Brain pericyte (primary cell): ENCODE data around the gene CDK5.
"Not testable (repeated sequence)": the region's sequence is repeated elsewhere in the genome, so short reads cannot be mapped to it uniquely, and the experiment has no call there.

Experiments used
- DNase-seq: peaks from one replicate; pipeline ENCODE4 v3.0.0-alpha.2; 2012; ENCODE audit warnings: low read depth, low spot score

CDK5 gene

DNA sequence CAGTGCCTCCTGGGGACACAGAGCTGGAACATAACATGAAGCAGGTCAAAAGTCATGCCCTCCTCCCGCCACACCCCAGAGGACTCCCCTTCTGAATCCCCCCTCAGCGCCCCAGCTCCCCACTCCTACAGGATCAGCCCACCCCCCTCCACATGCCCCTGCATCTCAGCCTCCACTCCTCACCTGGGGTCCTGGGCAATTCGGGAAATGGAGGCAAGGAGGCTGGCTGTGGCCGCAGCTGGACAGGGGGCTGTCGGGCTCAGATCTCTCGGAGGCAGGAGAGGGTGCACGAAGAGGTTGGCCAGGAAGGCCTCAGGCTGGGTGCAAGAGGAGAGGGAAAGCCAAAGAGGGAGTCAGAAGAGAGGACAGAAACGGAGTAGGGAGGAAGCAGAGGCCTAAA lies 41.2 kb downstream of the CDK5 start:
- DNase-seq: no peak

DNA sequence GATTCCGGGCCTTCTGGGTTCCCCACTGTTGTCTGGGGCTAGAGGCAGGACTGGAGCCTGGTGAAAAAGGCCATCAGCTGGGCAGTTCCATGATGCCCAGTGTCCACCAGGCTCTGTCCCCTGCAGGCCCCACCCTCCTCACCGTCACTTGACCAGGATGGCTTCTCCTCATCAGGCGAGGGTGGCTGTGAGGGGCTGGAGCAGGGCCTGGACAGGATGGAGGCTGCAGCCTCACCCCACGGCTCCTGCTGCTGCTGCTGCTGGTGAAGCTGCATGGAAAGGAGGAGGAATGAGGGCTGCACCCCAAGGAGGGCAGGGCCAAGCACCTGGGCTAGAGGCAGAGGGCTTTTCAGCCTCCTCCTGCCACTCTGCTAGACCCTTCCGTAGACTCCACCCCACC lies 41.7 kb downstream of the CDK5 start:
- DNase-seq: no peak

DNA sequence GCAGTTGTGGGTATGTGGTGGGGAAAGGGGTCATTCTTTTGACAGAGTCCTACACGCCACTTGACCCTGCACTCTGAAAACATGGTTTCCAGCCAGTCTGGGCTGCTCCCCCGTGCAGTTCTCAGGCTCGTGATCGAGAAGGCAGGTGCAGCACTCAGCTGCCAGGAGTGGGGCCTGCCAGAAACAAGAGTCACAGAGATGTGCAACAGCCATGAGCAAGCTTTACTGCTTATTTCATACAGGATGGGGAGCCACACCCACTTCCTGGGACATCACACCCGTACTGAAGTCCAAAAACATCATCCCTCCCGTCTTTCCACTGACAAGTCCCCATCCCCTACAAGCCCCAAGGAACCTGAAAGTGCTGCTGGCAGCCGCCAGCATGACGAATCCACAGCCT lies 42.7 kb downstream of the CDK5 start:
- no peak for DNase-seq

DNA sequence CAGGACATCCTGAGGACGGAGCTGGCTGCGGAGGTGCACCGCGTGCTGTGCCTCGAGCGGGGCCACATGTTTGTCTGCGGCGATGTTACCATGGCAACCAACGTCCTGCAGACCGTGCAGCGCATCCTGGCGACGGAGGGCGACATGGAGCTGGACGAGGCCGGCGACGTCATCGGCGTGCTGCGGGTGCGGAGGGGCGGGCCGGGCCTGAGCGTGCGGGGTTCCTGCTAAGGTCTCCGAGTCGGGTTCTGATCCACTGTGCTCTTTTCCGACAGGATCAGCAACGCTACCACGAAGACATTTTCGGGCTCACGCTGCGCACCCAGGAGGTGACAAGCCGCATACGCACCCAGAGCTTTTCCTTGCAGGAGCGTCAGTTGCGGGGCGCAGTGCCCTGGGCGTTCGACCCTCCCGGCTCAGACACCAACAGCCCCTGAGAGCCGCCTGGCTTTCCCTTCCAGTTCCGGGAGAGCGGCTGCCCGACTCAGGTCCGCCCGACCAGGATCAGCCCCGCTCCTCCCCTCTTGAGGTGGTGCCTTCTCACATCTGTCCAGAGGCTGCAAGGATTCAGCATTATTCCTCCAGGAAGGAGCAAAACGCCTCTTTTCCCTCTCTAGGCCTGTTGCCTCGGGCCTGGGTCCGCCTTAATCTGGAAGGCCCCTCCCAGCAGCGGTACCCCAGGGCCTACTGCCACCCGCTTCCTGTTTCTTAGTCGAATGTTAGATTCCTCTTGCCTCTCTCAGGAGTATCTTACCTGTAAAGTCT lies 43.8 kb downstream of the CDK5 start:
- DNase-seq: no peak

DNA sequence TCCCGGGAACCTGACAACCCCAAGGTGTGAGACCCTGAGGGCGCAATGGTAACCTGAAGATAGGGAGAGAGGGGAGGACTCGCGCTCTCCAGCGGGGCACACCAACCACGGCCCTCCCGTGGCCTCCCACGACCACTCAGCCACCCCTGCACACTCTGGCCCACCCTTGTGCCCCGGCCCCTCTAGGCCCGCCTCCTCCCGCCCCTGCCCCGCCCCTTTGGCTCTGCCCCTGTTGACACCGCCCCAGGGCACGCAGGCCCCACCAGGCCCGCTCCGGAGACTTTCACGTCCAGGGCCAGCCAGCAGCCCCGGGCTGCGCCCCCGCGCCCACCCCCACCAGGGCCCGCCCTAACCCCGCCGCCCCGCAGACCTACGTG lies 44.4 kb downstream of the CDK5 start:
- no peak for DNase-seq

DNA sequence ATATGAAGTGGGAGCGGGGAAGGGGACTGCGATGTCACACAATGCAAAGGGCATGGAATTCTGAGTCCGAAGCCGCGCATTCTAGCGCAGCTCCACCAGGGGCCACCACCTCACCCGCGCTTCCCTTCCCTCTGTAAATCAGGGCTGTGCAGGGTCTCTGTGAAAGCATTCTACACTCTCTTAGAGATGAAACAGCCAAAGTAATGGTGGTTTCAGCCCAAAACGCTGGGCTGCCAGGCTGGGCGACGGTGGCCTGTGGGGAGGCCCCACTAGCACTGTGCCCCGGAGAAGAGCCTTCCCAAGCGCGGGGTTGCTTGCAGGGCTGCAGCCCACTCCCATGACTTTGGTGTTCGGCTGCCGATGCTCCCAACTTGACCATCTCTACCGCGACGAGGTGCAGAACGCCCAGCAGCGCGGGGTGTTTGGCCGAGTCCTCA lies 44.8 kb downstream of the CDK5 start:
- no peak for DNase-seq

DNA sequence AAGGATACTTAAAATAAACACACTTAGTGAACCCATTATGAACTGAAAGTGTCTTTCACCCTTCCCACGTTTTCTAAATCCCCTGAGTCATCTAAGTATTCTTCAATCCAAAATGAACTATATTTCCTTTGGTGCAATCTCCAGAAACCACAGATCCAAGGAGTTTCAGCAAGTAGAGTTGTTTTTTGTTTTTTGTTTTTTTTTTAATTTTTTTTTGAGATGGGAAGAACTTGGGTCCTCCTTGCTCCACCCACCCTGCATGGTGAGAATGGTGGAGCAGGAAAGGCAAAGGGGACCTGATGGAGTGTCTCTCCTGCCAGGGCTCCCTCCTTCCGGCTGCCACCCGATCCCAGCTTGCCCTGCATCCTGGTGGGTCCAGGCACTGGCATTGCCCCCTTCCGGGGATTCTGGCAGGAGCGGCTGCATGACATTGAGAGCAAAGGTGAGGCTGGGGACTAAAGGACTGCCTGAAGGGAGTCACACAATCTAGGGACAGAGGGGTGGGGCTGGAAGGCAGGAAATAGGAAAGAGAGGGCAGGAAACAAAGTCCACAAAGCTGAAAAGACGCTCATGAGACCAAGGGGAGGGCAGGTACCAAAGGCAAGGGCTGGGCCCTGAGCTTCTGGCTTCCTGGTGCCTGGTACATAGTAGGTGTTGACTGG lies 45.5 kb downstream of the CDK5 start:
- no peak for DNase-seq

DNA sequence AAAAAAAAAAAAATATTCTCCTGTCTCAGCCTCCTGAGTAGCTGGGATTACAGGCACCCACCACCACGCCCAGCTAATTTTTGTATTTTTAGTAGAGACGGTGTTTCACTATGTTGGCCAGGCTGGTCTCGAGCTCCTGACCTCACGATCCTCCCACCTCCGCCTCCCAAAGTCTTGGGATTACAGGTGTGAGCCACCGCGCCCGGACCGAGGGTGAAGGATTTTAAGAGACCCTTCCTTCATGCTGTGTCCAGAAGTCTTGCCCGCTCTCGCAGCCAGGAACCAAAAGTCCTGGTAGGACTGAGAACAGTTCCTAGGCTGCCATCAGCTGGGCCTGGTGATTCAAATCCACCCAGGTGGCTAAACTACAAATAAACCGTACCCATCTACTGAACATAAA lies 46.1 kb downstream of the CDK5 start:
- DNase-seq: not testable (repeated sequence)

DNA sequence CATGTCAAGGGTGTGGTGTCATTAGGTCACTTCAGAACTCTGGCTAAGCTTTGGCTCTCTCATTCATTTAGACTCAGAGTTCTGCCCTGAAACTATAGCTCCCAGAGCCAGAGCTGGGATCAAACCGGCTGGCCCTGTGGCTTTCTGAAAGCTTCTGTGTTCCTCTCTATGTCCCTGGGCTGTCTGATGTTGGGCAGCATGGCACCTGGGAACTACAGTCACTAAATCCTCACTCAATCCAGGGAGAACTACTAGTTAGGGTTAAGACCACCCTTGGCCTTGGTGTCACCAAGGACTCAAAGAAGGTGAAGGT lies 46.6 kb downstream of the CDK5 start:
- no peak for DNase-seq

DNA sequence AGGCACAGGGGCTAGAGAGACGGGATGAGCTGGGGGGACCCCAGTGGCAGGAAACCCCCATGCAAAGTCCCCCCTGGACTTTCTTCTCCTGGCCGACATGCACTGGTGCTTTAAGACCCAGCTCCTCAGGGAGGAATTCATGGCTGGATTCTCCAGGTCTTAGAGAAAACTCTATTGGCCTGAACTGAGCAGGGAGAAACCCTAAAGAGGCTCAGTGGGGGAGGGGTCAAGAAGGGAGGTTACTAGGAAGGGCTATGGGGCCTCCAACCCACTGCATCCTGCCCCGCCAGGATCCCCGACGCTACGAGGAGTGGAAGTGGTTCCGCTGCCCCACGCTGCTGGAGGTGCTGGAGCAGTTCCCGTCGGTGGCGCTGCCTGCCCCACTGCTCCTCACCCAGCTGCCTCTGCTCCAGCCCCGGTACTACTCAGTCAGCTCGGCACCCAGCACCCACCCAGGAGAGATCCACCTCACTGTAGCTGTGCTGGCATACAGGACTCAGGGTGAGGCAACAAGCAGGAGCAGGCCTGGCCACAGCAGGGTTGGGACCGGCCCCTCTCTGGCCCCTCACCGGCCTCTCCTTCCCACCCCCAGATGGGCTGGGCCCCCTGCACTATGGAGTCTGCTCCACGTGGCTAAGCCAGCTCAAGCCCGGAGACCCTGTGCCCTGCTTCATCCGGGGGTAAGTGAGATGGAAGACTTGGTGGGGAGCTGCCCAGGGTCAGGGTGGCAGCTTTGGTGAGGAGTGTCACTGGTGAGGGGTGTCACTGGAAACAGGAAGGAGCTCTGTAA lies 47.2 kb downstream of the CDK5 start:
- DNase-seq: no peak

DNA sequence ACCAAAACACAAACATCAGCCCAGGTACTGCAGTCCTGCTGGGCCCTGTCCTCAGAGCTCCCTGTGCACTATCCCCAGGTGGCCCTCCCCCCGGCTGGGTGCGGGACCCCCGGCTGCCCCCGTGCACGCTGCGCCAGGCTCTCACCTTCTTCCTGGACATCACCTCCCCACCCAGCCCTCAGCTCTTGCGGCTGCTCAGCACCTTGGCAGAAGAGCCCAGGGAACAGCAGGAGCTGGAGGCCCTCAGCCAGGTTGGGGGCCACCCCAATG lies 47.7 kb downstream of the CDK5 start:
- DNase-seq: no peak

DNA sequence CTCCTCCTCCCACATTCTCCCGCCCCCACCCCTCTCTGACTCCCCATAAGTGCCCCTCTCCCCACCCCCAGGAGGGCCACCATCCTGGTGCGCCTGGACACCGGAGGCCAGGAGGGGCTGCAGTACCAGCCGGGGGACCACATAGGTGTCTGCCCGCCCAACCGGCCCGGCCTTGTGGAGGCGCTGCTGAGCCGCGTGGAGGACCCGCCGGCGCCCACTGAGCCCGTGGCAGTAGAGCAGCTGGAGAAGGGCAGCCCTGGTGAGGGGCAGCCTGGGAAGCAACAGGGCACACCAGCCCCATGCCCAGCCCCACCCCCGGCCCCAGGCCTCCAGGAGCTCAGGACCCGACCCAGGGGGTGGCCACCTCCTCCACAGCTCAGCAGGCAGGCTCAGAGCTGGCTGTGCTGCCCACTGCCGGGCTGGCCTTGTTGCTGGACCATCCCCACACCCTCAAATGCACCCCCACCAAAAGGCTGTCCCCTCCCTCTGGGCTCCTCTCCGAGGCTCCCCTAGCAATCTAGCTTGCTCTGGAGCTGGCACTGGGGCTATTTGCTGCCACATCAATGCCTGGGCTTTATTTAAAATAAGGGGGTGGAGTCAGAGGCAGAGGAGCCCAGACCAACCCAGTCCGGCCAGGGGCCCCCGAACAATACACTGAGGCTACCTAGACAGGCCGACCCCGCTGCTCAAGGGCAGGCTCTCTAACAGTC lies 48.2 kb downstream of the CDK5 start:
- DNase-seq: no peak

DNA sequence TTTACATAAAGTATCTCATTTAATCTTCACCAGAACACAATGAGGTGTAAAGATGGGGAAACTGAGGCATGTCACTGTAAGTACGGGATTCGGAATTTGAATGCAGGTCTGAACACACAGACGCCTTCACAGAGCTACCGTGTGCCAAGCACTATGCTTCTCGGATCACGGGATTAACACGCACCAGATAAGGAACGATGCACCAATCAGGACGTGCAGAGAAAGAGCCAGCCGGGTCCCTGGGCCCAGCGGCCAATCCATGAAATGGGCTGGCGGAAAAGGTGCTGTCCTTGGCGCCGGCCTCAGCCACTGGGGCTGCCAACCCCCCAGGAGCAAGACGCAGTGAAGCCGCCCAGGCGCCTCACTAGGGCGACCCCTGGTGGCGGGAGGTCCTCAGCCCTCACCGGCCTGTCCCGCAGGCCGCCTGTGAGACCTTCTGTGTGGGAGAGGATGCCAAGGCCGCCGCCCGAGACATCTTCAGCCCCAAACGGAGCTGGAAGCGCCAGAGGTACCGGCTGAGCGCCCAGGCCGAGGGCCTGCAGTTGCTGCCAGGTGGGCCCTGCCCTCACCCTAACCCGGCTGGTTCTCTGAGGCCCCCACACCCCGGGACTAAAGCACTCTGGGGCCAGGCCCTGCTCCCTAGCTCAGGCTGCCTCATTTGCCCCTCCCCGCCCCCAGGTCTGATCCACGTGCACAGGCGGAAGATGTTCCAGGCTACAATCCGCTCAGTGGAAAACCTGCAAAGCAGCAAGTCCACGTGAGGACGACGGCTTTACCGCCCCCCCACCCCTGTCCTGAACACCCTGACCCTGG lies 49.0 kb downstream of the CDK5 start:
- DNase-seq: no peak

DNA sequence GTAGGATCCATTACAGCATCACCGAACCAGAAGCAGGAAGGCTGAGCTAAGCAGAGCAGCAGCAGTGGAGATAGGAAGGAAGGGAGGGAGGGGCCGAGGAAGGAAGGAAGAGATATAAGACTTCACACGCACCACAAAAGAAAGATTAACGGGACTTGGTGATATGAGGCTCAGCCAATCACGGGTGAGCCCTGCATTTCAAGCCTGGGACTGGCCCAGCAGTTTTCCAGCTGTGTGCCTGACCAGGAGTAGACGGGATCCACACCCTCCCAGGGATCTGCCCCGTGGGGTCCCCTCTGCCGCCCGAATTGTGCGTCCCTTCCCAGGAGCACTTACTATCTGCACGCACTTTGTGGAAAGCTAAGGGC lies 49.6 kb downstream of the CDK5 start:
- DNase-seq: no peak

DNA sequence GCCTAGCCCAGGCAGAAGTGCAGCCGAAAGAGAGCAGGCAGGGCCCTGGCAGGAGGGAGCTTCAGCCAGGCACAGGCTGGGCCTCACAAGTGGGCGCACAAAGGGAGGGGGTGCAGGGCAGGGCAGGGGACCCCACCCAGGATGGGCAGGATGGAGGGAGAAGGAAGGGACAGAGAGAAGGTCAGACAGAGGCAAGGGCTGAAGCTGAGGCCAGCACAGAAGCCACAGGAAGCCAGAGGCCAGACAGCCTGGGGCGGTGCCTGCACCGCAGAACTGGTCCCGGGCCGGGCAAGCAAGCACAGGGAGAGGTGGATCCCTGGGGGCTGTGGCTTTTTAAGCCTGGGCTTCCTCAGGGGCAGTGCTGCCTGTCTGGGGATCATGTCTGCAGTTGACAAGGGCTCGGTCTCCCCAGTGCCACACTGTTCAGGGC lies 50.2 kb downstream of the CDK5 start:
- no peak for DNase-seq

DNA sequence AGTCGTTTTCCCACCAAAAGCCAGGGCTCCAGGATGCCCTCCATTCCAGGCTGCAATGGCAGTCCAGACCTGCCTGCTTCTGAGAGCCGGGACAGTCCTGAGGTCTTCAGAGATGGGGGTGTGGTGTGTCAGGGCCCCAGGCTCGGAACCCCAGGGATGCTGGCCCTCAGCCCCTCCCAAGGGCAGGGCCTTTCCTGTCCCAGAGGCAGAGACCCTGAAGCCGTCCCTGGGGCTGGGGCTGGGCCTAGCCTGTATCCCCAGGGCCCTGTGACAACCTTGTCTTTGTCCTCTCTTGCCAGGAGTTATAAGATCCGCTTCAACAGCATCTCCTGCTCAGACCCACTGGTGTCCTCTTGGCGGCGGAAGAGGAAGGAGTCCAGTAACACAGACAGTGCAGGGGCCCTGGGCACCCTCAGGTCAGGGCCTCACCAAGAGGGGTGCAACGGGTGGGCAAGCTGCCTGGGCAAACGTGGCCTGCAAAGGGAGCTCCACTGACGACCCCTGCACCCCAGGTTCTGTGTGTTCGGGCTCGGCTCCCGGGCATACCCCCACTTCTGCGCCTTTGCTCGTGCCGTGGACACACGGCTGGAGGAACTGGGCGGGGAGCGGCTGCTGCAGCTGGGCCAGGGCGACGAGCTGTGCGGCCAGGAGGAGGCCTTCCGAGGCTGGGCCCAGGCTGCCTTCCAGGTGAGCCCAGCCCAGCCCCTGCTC lies 51.0 kb downstream of the CDK5 start:
- DNase-seq: no peak

DNA sequence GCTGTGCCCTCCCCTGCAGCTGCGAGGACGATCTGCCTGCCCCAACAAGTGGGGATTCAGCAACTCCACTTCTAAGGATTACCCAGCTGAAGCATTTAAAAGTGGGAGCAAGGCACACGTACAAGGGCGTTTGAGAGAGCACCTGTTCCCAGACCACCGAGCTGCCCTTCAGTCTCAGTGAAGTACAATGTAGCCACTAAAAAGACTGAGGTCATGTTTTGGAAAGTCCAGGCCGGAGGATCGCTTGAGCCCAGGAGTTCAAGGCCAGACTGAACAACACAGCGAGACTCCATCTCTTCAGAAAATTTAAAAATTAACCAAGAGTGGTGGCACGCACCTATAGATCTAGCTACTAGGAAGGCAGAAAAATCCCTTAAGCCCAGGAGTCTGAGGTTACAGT lies 52.1 kb downstream of the CDK5 start:
- DNase-seq: no peak
